Measurements from ENCODE around the gene POFUT2.

DNA sequence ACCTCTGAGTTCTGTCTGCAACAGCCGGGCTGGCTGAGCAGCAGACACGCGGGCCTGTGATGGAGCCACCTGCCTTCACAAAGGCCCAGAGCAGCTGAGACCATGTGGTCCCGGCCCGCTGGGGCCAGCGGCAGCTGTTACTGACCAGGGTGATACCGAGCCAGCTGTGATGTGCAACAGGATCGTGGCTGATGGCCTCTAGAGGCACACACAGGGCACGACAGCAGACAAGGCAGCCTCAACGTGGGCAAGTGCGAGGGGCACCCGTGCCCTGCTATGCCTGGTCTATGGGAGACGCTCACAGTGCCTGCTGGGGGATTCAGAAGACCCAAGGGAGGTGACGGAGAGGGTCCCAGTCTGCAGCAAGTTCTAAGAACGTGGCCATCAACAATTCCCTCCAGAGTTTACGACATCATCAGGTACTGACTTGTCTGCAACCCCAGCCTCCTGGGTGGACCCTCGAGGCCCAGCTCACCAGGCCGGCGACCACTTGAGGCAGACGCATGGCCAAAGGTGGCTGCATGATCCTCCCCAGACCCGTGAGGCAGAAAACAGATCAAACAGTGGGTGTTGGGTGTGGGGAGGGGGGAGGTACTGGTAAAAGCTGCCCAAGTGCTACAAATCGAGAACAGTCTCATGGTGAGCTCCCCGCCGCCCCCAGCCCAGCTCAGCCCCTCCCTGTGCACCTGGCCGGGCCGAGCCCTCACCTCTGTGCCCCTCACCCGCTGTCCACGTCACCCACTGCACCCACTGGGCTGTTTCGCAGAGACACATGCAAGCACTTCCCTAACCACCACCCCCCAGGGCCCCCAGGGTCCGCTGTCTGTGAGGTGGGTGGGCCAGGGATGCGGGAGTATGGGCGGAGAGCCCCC, 6.0 kb downstream of the POFUT2 start:
- TF ChIP-seq CHD2 (IDR thresholded peaks at IDR 0.05; ENCODE audit: low read length, partially characterized antibody): no peak
- TF ChIP-seq CTCF (IDR thresholded peaks at IDR 0.05): no peak
- no peak for TF ChIP-seq SREBF2 (IDR thresholded peaks at IDR 0.05)
- TF ChIP-seq CBX8 (IDR thresholded peaks at IDR 0.05): no peak
- TF ChIP-seq MAZ (IDR thresholded peaks at IDR 0.05; ENCODE audit: borderline replicate concordance, low read depth, low read length): no peak
- TF ChIP-seq BCL3 (IDR thresholded peaks at IDR 0.05): no peak
